Osteocyte (in vitro differentiated cells): ENCODE measurements around the gene AHCY. TPM values are rescaled to one million over a fixed set of nuclear protein-coding genes. Genes with fewer than 3 reads are reported as not detected.
"Not testable (repeated sequence)": the region's sequence is repeated elsewhere in the genome, so short reads cannot be mapped to it uniquely, and the experiment has no call there.

ENCODE experiments used
- DNase-seq: peaks from one replicate; pipeline ENCODE4 v3.0.0; 2021; ENCODE audit warnings: mixed read lengths; ENCODE audit not compliant: unreplicated experiment; ENCODE audit errors: extremely low spot score
- H3K27ac Mint-ChIP-seq: one replicate; pipeline ENCODE4 v1.8.0; 2021; ENCODE audit warnings: mild to moderate bottlenecking, mixed read lengths; ENCODE audit not compliant: unreplicated experiment
- H3K27me3 Mint-ChIP-seq: one replicate; pipeline ENCODE4 v1.8.0; 2021; ENCODE audit warnings: mixed read lengths; ENCODE audit not compliant: unreplicated experiment
- H3K36me3 Mint-ChIP-seq: one replicate; pipeline ENCODE4 v1.8.0; 2021; ENCODE audit warnings: mixed read lengths; ENCODE audit not compliant: unreplicated experiment
- H3K4me1 Mint-ChIP-seq: one replicate; pipeline ENCODE4 v1.8.0; 2021; ENCODE audit warnings: mixed read lengths; ENCODE audit not compliant: unreplicated experiment
- H3K4me3 Mint-ChIP-seq: one replicate; pipeline ENCODE4 v1.8.0; 2021; ENCODE audit warnings: mild to moderate bottlenecking, moderate library complexity, mixed read lengths; ENCODE audit not compliant: unreplicated experiment
- H3K9me3 Mint-ChIP-seq: one replicate; pipeline ENCODE4 v1.8.0; 2021; ENCODE audit warnings: mixed read lengths; ENCODE audit not compliant: unreplicated experiment
- CTCF ChIP-seq: fragments of 200-600 bp; sonication (generic); IDR thresholded peaks from 2 replicates; pipeline ENCODE4 v1.5.0; 2021; ENCODE audit warnings: antibody characterized with exemption, mild to moderate bottlenecking, moderate library complexity
- total RNA-seq: library from RNA; stranded (reverse); gene quantifications from 2 replicates; pipeline ENCODE4 v1.2.1, GENCODE V29; 2021

Gene AHCY
- total RNA-seq, 1 donor from 2014 or later, result 110 TPM

GRCh38 chr20:34269996-34270627 lies 33.0 kb downstream of the AHCY start:
- Mint-ChIP-seq H3K27me3 (no peaks in the 10 kb centered on the region), H3K4me1 (peaks cover 14% of the 10 kb centered on the region), H3K27ac (no peak overlapping the region), H3K4me3 (no peak overlapping the region), H3K9me3 (no peaks in the 10 kb centered on the region), H3K36me3 (peaks cover 12% of the 10 kb centered on the region)
- no peak for TF ChIP-seq CTCF
- no peak for DNase-seq

GRCh38 chr20:34268851-34269636 lies 34.1 kb downstream of the AHCY start:
- Mint-ChIP-seq H3K36me3 (peaks cover 11% of the 10 kb centered on the region), H3K9me3 (no peaks in the 10 kb centered on the region), H3K4me1 (peaks cover 14% of the 10 kb centered on the region), H3K4me3 (peak overlapping the region; percentile 22), H3K27ac (no peak overlapping the region), H3K27me3 (no peaks in the 10 kb centered on the region)
- DNase-seq, result no peak
- TF ChIP-seq CTCF, result no peak

GRCh38 chr20:34268145-34268544 lies 35.0 kb downstream of the AHCY start:
- H3K27ac Mint-ChIP-seq, result no peak overlapping the region
- no peak overlapping the region for H3K4me3 Mint-ChIP-seq
- TF ChIP-seq CTCF, result no peak
- no peak for DNase-seq
- peaks cover 4% of the 10 kb centered on the region for H3K36me3 Mint-ChIP-seq
- no peaks in the 10 kb centered on the region for H3K9me3 Mint-ChIP-seq
- peaks cover 14% of the 10 kb centered on the region for H3K4me1 Mint-ChIP-seq
- no peaks in the 10 kb centered on the region for H3K27me3 Mint-ChIP-seq

- H3K9me3 Mint-ChIP-seq, result no peaks in the 10 kb centered on the region
- no peak for DNase-seq
- no peak for TF ChIP-seq CTCF
- H3K27me3 Mint-ChIP-seq, result no peaks in the 10 kb centered on the region
- H3K27ac Mint-ChIP-seq, result no peak overlapping the region
- H3K4me1 Mint-ChIP-seq, result peaks cover 5% of the 10 kb centered on the region
- H3K4me3 Mint-ChIP-seq, result no peak overlapping the region
- no peaks in the 10 kb centered on the region for H3K36me3 Mint-ChIP-seq
Observed at GRCh38 chr20:34264141-34264540, 39.0 kb downstream of the AHCY start.

GRCh38 chr20:34263468-34263867 lies 39.7 kb downstream of the AHCY start:
- not testable (repeated sequence) for H3K36me3 Mint-ChIP-seq, H3K27ac Mint-ChIP-seq, H3K4me1 Mint-ChIP-seq, H3K9me3 Mint-ChIP-seq, H3K27me3 Mint-ChIP-seq, DNase-seq, H3K4me3 Mint-ChIP-seq
